ENCODE measurements around the gene ADK. TPM values are rescaled to one million over a fixed set of nuclear protein-coding genes. Genes with fewer than 3 reads are reported as not detected.
"Not testable (repeated sequence)": the region's sequence is repeated elsewhere in the genome, so short reads cannot be mapped to it uniquely, and the experiment has no call there.

The ADK gene
- total RNA-seq, 2 donors from 2014 or later = 14.4 to 24.3 TPM

DNA sequence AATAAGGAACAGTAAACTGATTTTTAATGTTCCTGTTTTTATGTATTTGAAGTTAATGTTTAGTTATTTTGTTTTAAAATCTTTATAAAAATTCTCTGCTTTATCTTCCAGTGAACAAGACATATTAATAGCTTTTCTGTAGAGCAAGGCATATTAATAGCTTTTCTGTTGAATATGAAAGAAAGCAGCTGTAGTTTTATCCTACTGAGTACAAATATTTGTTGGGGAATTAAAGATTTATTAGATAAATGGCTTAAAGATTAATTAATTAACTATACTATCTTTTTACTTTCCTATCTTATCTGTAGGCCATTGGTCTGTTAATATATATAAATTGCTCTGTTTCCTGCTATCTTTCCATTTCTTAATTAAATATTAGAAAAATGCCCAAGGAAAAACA is 299.6 kb downstream of the ADK start:
- TF ChIP-seq, protein P1, sequence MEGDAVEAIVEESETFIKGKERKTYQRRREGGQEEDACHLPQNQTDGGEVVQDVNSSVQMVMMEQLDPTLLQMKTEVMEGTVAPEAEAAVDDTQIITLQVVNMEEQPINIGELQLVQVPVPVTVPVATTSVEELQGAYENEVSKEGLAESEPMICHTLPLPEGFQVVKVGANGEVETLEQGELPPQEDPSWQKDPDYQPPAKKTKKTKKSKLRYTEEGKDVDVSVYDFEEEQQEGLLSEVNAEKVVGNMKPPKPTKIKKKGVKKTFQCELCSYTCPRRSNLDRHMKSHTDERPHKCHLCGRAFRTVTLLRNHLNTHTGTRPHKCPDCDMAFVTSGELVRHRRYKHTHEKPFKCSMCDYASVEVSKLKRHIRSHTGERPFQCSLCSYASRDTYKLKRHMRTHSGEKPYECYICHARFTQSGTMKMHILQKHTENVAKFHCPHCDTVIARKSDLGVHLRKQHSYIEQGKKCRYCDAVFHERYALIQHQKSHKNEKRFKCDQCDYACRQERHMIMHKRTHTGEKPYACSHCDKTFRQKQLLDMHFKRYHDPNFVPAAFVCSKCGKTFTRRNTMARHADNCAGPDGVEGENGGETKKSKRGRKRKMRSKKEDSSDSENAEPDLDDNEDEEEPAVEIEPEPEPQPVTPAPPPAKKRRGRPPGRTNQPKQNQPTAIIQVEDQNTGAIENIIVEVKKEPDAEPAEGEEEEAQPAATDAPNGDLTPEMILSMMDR (IDR thresholded peaks at IDR 0.05) = no peak
- Histone ChIP-seq H3K27me3 (replicated peaks; ENCODE audit: insufficient read depth) (no peaks in the 10 kb centered on the region), H3K27ac (no peak overlapping the region), H3K36me3 (no peaks in the 10 kb centered on the region), H3K4me3 (no peak overlapping the region), H3K4me1 (ENCODE audit: control insufficient read depth in 1 of 2, low read depth in 2 of 2) (no peaks in the 10 kb centered on the region), H3K9me3 (no peaks in the 10 kb centered on the region)
- ATAC-seq (ENCODE audit: insufficient number of reproducible peaks, low FRiP score, low read depth) (no peak), DNase-seq (ENCODE audit: low spot score) (no peak)

DNA sequence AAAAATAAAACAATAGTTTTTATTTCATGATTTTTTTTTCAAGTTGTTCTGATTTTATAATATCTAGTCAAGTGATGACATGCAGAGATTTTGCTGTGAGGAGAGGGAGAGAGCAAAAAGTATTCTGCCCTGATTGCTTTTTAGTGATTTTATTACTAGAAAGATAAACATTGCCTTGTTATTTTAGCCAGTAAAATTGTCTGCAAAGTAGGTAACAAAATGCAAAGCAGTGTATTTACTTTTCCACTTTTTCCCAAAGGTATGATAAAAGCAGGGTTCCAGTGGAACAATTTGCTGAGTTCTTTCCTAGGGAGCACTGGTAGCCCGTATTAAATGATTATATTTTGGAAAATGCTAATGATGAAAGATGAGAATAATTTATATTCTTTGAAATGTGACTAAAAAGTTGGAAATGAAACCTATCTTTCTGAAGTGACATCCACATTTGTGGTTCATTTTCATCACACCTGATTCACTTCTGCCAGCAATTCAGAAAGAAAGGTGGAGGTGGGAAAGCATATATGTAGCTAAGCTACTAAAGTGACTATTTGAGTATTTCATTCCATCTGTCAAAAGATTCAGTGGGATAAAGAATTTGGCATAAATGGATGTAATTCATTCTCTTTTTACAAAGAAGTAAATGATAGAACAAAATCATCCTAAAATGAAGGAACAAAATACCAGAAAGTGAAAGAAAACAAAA is 300.3 kb downstream of the ADK start:
- H3K27me3 ChIP-seq (replicated peaks; ENCODE audit: insufficient read depth) = no peaks in the 10 kb centered on the region
- DNase-seq (ENCODE audit: low spot score) = no peak
- TF ChIP-seq, protein P1 (IDR thresholded peaks at IDR 0.05) = no peak
- H3K4me1 ChIP-seq (ENCODE audit: control insufficient read depth in 1 of 2, low read depth in 2 of 2) = no peaks in the 10 kb centered on the region
- no peaks in the 10 kb centered on the region for H3K9me3 ChIP-seq
- H3K27ac ChIP-seq = no peak overlapping the region
- ATAC-seq (ENCODE audit: insufficient number of reproducible peaks, low FRiP score, low read depth) = no peak
- no peaks in the 10 kb centered on the region for H3K36me3 ChIP-seq
- no peak overlapping the region for H3K4me3 ChIP-seq

DNA sequence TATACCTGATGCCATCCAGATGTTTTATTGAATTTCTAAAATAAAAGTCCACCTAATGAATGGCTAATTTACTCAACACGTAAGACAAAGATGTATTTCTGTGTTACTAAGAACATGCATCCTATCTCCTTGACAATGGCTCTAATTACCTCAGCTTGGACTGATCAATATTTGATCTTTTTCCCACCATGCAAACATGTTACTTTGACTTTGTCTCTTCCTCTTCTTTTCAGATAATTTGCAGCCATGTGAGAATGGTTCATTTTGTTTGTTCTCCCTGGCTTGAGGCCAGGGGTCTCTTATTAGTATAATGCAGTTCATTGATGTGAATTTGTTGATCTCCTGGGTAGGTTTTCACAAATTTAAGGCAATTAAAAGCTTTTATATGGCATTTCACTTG is 302.1 kb downstream of the ADK start:
- Histone ChIP-seq H3K4me3 (no peak overlapping the region), H3K27me3 (replicated peaks; ENCODE audit: insufficient read depth) (no peaks in the 10 kb centered on the region), H3K36me3 (no peaks in the 10 kb centered on the region), H3K27ac (no peak overlapping the region), H3K4me1 (ENCODE audit: control insufficient read depth in 1 of 2, low read depth in 2 of 2) (no peaks in the 10 kb centered on the region), H3K9me3 (no peaks in the 10 kb centered on the region)
- no peak for ATAC-seq (ENCODE audit: insufficient number of reproducible peaks, low FRiP score, low read depth)
- TF ChIP-seq, protein P1 (IDR thresholded peaks at IDR 0.05) = no peak
- no peak for DNase-seq (ENCODE audit: low spot score)

DNA sequence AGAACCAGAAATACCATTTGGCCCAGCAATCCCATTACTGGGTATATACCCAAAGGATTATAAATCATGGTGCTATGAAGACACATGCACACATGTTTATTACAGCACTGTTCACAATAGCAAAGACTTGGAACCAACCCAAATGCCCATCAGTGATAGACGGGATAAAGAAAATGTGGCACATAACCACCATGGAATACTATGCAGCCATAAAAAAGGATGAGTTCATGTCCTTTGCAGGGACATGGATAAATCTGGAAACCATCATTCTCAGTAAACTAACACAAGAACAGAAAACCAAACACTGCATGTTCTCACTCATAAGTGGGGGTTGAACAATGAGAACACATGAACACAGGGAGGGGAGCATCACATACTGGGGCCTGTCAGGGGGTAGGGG is 306.5 kb downstream of the ADK start:
- H3K9me3 ChIP-seq; ATAC-seq (ENCODE audit: insufficient number of reproducible peaks, low FRiP score, low read depth); H3K36me3 ChIP-seq; H3K27me3 ChIP-seq (replicated peaks; ENCODE audit: insufficient read depth); H3K4me3 ChIP-seq; H3K4me1 ChIP-seq (ENCODE audit: control insufficient read depth in 1 of 2, low read depth in 2 of 2); DNase-seq (ENCODE audit: low spot score); H3K27ac ChIP-seq: not testable (repeated sequence)

DNA sequence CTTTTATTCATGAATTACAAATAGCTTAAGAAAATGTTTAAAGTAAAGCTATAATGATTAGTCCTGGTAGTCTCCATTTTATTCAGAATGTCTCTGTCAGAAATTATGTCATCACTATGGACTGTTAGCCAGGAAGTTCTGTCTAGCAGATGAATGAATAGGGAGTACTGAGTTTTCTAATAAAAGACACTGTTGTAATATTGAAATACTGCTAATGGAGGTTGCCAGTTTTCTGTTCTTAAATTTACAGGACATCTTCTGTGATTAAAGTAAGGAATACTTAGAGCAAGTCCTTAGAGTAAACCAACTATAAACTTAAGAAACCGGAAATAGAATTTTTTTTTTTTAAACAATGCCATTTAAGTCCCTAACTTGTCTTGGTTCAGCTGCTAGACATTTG is 309.8 kb downstream of the ADK start:
- DNase-seq (ENCODE audit: low spot score) (no peak), ATAC-seq (ENCODE audit: insufficient number of reproducible peaks, low FRiP score, low read depth) (no peak)
- no peak overlapping the region for H3K27ac ChIP-seq

More for the DNA sequence above, 309.8 kb downstream of the ADK start:
- Histone ChIP-seq H3K27me3 (replicated peaks; ENCODE audit: insufficient read depth) (no peaks in the 10 kb centered on the region), H3K4me1 (ENCODE audit: control insufficient read depth in 1 of 2, low read depth in 2 of 2) (peaks cover 0 to 9% of the 10 kb centered on the region in 2 donors), H3K36me3 (no peaks in the 10 kb centered on the region), H3K9me3 (no peaks in the 10 kb centered on the region), H3K4me3 (no peak overlapping the region)
- TF ChIP-seq, protein P1 (IDR thresholded peaks at IDR 0.05) = no peak

Data from thoracic aorta (tissue), 2 donors.